H9 (cell line): Measurements from ENCODE around the gene PREP. TPM values are rescaled to one million over a fixed set of nuclear protein-coding genes. Genes with fewer than 3 reads are reported as not detected.

Experiments
- DNase-seq: peaks from one replicate; pipeline ENCODE4 v3.0.0-alpha.2; 2017
- H2AFZ ChIP-seq: one replicate; pipeline ENCODE4 v1.6.1; 2013; ENCODE audit warnings: mild to moderate bottlenecking, low read length, control low read depth, moderate library complexity
- H2AK5ac ChIP-seq: 2 replicates; pipeline ENCODE4 v1.6.1; 2013; ENCODE audit warnings: low read length, control low read depth, mixed read lengths; ENCODE audit not compliant: insufficient read length
- H2BK120ac ChIP-seq: one replicate; pipeline ENCODE4 v1.6.1; 2013; ENCODE audit warnings: low read depth, mild to moderate bottlenecking, low read length, control low read depth, inconsistent platforms; ENCODE audit not compliant: poor library complexity, severe bottlenecking
- H2BK12ac ChIP-seq: 2 replicates; pipeline ENCODE4 v1.6.1; 2013; ENCODE audit warnings: low read length, control low read depth, mixed read lengths, low read depth; ENCODE audit not compliant: insufficient read length
- H2BK15ac ChIP-seq: 2 replicates; pipeline ENCODE4 v1.6.1; 2013; ENCODE audit warnings: low read depth, low read length, control low read depth
- H2BK20ac ChIP-seq: one replicate; pipeline ENCODE4 v1.6.1; 2013; ENCODE audit warnings: low read depth, mild to moderate bottlenecking, low read length, control low read depth, inconsistent platforms; ENCODE audit not compliant: poor library complexity, severe bottlenecking
- H2BK5ac ChIP-seq: 2 replicates; pipeline ENCODE4 v1.6.1; 2013; ENCODE audit warnings: low read length, control low read depth, mixed read lengths; ENCODE audit not compliant: insufficient read length
- H3K14ac ChIP-seq: 2 replicates; pipeline ENCODE4 v1.6.1; 2013; ENCODE audit warnings: low read length, control low read depth; ENCODE audit not compliant: insufficient read depth
- H3K18ac ChIP-seq: 2 replicates; pipeline ENCODE4 v1.6.1; 2013; ENCODE audit warnings: low read depth, mild to moderate bottlenecking, mixed read lengths, low read length, control low read depth; ENCODE audit not compliant: insufficient read length
- H3K23ac ChIP-seq: 2 replicates; pipeline ENCODE4 v1.6.1; 2013; ENCODE audit warnings: low read length, control low read depth, mixed read lengths, low read depth; ENCODE audit not compliant: insufficient read length
- H3K23me2 ChIP-seq: 2 replicates; pipeline ENCODE4 v1.6.1; 2013; ENCODE audit warnings: low read depth, mild to moderate bottlenecking, mixed read lengths, low read length, control low read depth; ENCODE audit not compliant: insufficient read length, poor library complexity, severe bottlenecking
- H3K27ac ChIP-seq: 2 replicates; pipeline ENCODE4 v1.5.1; 2013; ENCODE audit warnings: low read length, control low read depth, mixed read lengths, low read depth; ENCODE audit not compliant: insufficient read length
- H3K27me3 ChIP-seq: 2 replicates; pipeline ENCODE4 v1.6.1; 2013; ENCODE audit warnings: low read length, control low read depth, inconsistent platforms; ENCODE audit not compliant: insufficient read depth
- H3K4ac ChIP-seq: 2 replicates; pipeline ENCODE4 v1.6.1; 2013; ENCODE audit warnings: low read depth, mild to moderate bottlenecking, control low read depth, inconsistent platforms, low read length, moderate library complexity
- H3K4me1 ChIP-seq: 2 replicates; pipeline ENCODE4 v1.6.1; 2013; ENCODE audit warnings: low read length, control low read depth, inconsistent platforms; ENCODE audit not compliant: insufficient read depth
- H3K4me2 ChIP-seq: 2 replicates; pipeline ENCODE4 v1.6.1; 2013; ENCODE audit warnings: low read length, control low read depth, mixed read lengths; ENCODE audit not compliant: insufficient read length, insufficient read depth
- H3K56ac ChIP-seq: 2 replicates; pipeline ENCODE4 v1.6.1; 2013; ENCODE audit warnings: low read depth, mild to moderate bottlenecking, mixed read lengths, low read length, control low read depth; ENCODE audit not compliant: insufficient read length
- H3K79me1 ChIP-seq: 2 replicates; pipeline ENCODE4 v1.6.1; 2013; ENCODE audit warnings: low read depth, mild to moderate bottlenecking, moderate library complexity, low read length, control low read depth, inconsistent platforms; ENCODE audit not compliant: insufficient read depth, poor library complexity, severe bottlenecking
- H3K79me2 ChIP-seq: 2 replicates; pipeline ENCODE4 v1.6.1; 2013; ENCODE audit warnings: low read length, control low read depth, inconsistent platforms; ENCODE audit not compliant: insufficient read depth
- H3K9ac ChIP-seq: 2 replicates; pipeline ENCODE4 v1.6.1; 2013; ENCODE audit warnings: low read length, control low read depth, mixed read lengths; ENCODE audit not compliant: insufficient read length; ENCODE audit errors: extremely low read depth
- H3K9me3 ChIP-seq: one replicate; pipeline ENCODE4 v1.6.1; 2013; ENCODE audit warnings: low read depth, low read length, inconsistent platforms; ENCODE audit not compliant: control insufficient read depth
- H3T11ph ChIP-seq: one replicate; pipeline ENCODE4 v1.6.1; 2013; ENCODE audit warnings: mild to moderate bottlenecking, low read length, control low read depth, inconsistent platforms
- H4K20me1 ChIP-seq: one replicate; pipeline ENCODE4 v1.6.1; 2013; ENCODE audit not compliant: control insufficient read depth, insufficient read length, insufficient read depth
- H4K5ac ChIP-seq: 2 replicates; pipeline ENCODE4 v1.6.1; 2013; ENCODE audit warnings: low read depth, mild to moderate bottlenecking, mixed read lengths, low read length, control low read depth; ENCODE audit not compliant: insufficient read length
- H4K8ac ChIP-seq: replicated peaks from 2 replicates; pipeline ENCODE4 v1.6.1; 2013; ENCODE audit warnings: low read length, control low read depth, mixed read lengths, low read depth; ENCODE audit not compliant: insufficient read length
- H4K91ac ChIP-seq: 2 replicates; pipeline ENCODE4 v1.6.1; 2013; ENCODE audit warnings: low read depth, mild to moderate bottlenecking, moderate library complexity, mixed read lengths, low read length, control low read depth; ENCODE audit not compliant: insufficient read length
- H3K27ac Mint-ChIP-seq, 3 experiments: 2 replicates in 2 of 3; 3 replicates in 1 of 3; pipeline ENCODE4 v1.8.0; 2020 to 2021; ENCODE audit warnings: mixed read lengths in 3 of 3, mild to moderate bottlenecking in 1 of 3, moderate library complexity in 1 of 3
- H3K27me3 Mint-ChIP-seq: 2 replicates; pipeline ENCODE4 v1.8.0; 2021; ENCODE audit warnings: low read depth, mild to moderate bottlenecking, moderate library complexity, mixed read lengths
- H3K36me3 Mint-ChIP-seq, 3 experiments: 2 replicates in 2 of 3; 3 replicates in 1 of 3; pipeline ENCODE4 v1.8.0; 2020 to 2021; ENCODE audit warnings: low read depth in 3 of 3, mixed read lengths in 3 of 3; ENCODE audit not compliant: insufficient read depth in 1 of 3
- H3K4me1 Mint-ChIP-seq, 2 experiments: 2 replicates each; pipeline ENCODE4 v1.8.0; 2020; ENCODE audit warnings: mixed read lengths in 2 of 2
- H3K4me3 Mint-ChIP-seq, 2 experiments: 2 replicates in 1 of 2; 3 replicates in 1 of 2; pipeline ENCODE4 v1.8.0; 2020 to 2021; ENCODE audit warnings: mild to moderate bottlenecking in 2 of 2, mixed read lengths in 2 of 2, moderate library complexity in 1 of 2
- H3K9me3 Mint-ChIP-seq, 2 experiments: 2 replicates in 1 of 2; 3 replicates in 1 of 2; pipeline ENCODE4 v1.8.0; 2020; ENCODE audit warnings: mild to moderate bottlenecking in 2 of 2, mixed read lengths in 2 of 2, moderate library complexity in 1 of 2
- CTCF ChIP-seq: fragments of 200-600 bp; sonication (generic); conservative IDR thresholded peaks from 3 replicates; pipeline ENCODE4 v1.8.0; 2021; ENCODE audit warnings: antibody characterized with exemption, mild to moderate bottlenecking
- WGBS: extraction: QIAGEN DNeasy Blood & Tissue Kit; methylation state at CpG from one replicate; pipeline ENCODE4 v1.1.7; 2013; ENCODE audit warnings: missing lambda C conversion rate, low lambda C conversion rate, mixed read lengths; ENCODE audit not compliant: insufficient read length; ENCODE audit errors: extremely low coverage; 5-methylcytosine and 5-hydroxymethylcytosine counted together
- total RNA-seq: library from RNA; stranded (reverse); gene quantifications from 2 replicates; pipeline ENCODE4 v1.2.1, GENCODE V29; 2021

PREP gene
- total RNA-seq, 1 experiment from 2014 or later: 54.0 TPM

- peak overlapping the region; percentile 62 for H3K9ac ChIP-seq
- no CpG with 5 or more reads among the region's 8 CpGs for WGBS
- no peak overlapping the region for H3K23ac ChIP-seq
- H3K18ac ChIP-seq: no peak overlapping the region
- H4K20me1 ChIP-seq: no peaks in the 10 kb centered on the region
- no peak overlapping the region for H2BK15ac ChIP-seq
- H2BK120ac ChIP-seq: no peak overlapping the region
- no peak overlapping the region for H2BK20ac ChIP-seq
- H3K56ac ChIP-seq: no peak overlapping the region
- H3K79me1 ChIP-seq: no peaks in the 10 kb centered on the region
- no peak overlapping the region for H4K5ac ChIP-seq
- H2BK5ac ChIP-seq: no peak overlapping the region
- Mint-ChIP-seq H3K27ac (peak overlapping the region in 1 of 3 experiments; percentile 95; a peak in 2 of 7 replicates), H3K4me1 (peaks cover 55% of the 10 kb centered on the region in 2 experiments), H3K4me3 (peak overlapping the region; percentile 94 to 98), H3K27me3 (peaks cover 5% of the 10 kb centered on the region; the same call in 1 of the 2 replicates), H3K36me3 (peaks cover under 1 to 3% (median 2%) of the 10 kb centered on the region in 3 experiments; a peak in 5 of 7 replicates), H3K9me3 (no peaks in the 10 kb centered on the region; a peak in 1 of 5 replicates)
- no peak for DNase-seq
- no peak overlapping the region for H3K27ac ChIP-seq
- H3K4me2 ChIP-seq: peak overlapping the region; percentile 90
- H4K91ac ChIP-seq: no peak overlapping the region
- H3K14ac ChIP-seq: no peak overlapping the region
- no peak overlapping the region for H4K8ac ChIP-seq
- no peak overlapping the region for H2AFZ ChIP-seq
- peaks cover 14% of the 10 kb centered on the region; the same call in 1 of the 2 replicates for H3K79me2 ChIP-seq
- H3K23me2 ChIP-seq: peaks cover 5% of the 10 kb centered on the region
- peaks cover 8% of the 10 kb centered on the region; the same call in 1 of the 2 replicates for H3K4me1 ChIP-seq
- TF ChIP-seq CTCF: no peak
- H3T11ph ChIP-seq: no peak overlapping the region
- no peaks in the 10 kb centered on the region for H3K27me3 ChIP-seq
- no peak overlapping the region for H2AK5ac ChIP-seq
- no peaks in the 10 kb centered on the region for H3K9me3 ChIP-seq
- H3K4ac ChIP-seq: no peak overlapping the region
- no peak overlapping the region for H2BK12ac ChIP-seq
Measured at GRCh38 chr6:105401247-105402089, 1.4 kb downstream of the PREP start.
